ENCODE data around the gene CRAT. TPM values are rescaled to one million over a fixed set of nuclear protein-coding genes. Genes with fewer than 3 reads are reported as not detected.
A peak's percentile ranks its signal among the peaks of the same experiment; 100 is the strongest.

CRAT gene
- total and polyA plus RNA-seq, 2 experiments from 2014 or later = 4.6 to 9.9 TPM

GRCh38 chr9:129079829-129080228, 30.8 kb downstream of the CRAT start:
- peak overlapping the region; percentile 76 for H3K4me3 ChIP-seq
- no peaks in the 10 kb centered on the region; the same call in 1 of the 3 replicates for H3K36me3 Mint-ChIP-seq (ENCODE audit: low read depth)
- H3K27ac ChIP-seq (ENCODE audit: low read depth) = 0 out of 2 replicates have a peak overlapping the region, but pooled peaks have one; percentile 29
- H3K9me3 Mint-ChIP-seq = no peaks in the 10 kb centered on the region
- peak overlapping the region; percentile 99 for H3K4me3 Mint-ChIP-seq
- peak overlapping the region; percentile 83 for H3K4me2 ChIP-seq
- peaks cover 5% of the 10 kb centered on the region; the same call in 1 of the 2 replicates for H3K4me1 ChIP-seq (ENCODE audit: insufficient read depth)
- TF ChIP-seq EZH2 (IDR thresholded peaks at IDR 0.05; ENCODE audit: low read depth, unreplicated experiment) (no peak), POLR2AphosphoS5 (IDR thresholded peaks at IDR 0.05; ENCODE audit: low read depth) (no peak), STAT1 (IDR thresholded peaks at IDR 0.05; ENCODE audit: unreplicated experiment) (no peak), REST (IDR thresholded peaks at IDR 0.05; ENCODE audit: unreplicated experiment) (no peak), ETS1 (IDR thresholded peaks at IDR 0.05) (no peak), NANOG (IDR thresholded peaks at IDR 0.05; ENCODE audit: borderline replicate concordance) (no peak), JUNB (IDR thresholded peaks at IDR 0.05; ENCODE audit: unreplicated experiment) (no peak), CREB1 (CRISPR knock-in tag; IDR thresholded peaks at IDR 0.05; ENCODE audit: low read depth) (no peak), ZNF331 (CRISPR knock-in tag; IDR thresholded peaks at IDR 0.05; ENCODE audit: low read depth) (no peak), ZNF114 (CRISPR knock-in tag; IDR thresholded peaks at IDR 0.05) (no peak), EZH2phosphoT487 (IDR thresholded peaks at IDR 0.05; ENCODE audit: unreplicated experiment) (no peak)
- TF ChIP-seq, protein P1, sequence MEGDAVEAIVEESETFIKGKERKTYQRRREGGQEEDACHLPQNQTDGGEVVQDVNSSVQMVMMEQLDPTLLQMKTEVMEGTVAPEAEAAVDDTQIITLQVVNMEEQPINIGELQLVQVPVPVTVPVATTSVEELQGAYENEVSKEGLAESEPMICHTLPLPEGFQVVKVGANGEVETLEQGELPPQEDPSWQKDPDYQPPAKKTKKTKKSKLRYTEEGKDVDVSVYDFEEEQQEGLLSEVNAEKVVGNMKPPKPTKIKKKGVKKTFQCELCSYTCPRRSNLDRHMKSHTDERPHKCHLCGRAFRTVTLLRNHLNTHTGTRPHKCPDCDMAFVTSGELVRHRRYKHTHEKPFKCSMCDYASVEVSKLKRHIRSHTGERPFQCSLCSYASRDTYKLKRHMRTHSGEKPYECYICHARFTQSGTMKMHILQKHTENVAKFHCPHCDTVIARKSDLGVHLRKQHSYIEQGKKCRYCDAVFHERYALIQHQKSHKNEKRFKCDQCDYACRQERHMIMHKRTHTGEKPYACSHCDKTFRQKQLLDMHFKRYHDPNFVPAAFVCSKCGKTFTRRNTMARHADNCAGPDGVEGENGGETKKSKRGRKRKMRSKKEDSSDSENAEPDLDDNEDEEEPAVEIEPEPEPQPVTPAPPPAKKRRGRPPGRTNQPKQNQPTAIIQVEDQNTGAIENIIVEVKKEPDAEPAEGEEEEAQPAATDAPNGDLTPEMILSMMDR (conservative IDR thresholded peaks at IDR 0.05; ENCODE audit: low read depth in 2 of 2) = no peak
- TF ChIP-seq, protein P2, sequence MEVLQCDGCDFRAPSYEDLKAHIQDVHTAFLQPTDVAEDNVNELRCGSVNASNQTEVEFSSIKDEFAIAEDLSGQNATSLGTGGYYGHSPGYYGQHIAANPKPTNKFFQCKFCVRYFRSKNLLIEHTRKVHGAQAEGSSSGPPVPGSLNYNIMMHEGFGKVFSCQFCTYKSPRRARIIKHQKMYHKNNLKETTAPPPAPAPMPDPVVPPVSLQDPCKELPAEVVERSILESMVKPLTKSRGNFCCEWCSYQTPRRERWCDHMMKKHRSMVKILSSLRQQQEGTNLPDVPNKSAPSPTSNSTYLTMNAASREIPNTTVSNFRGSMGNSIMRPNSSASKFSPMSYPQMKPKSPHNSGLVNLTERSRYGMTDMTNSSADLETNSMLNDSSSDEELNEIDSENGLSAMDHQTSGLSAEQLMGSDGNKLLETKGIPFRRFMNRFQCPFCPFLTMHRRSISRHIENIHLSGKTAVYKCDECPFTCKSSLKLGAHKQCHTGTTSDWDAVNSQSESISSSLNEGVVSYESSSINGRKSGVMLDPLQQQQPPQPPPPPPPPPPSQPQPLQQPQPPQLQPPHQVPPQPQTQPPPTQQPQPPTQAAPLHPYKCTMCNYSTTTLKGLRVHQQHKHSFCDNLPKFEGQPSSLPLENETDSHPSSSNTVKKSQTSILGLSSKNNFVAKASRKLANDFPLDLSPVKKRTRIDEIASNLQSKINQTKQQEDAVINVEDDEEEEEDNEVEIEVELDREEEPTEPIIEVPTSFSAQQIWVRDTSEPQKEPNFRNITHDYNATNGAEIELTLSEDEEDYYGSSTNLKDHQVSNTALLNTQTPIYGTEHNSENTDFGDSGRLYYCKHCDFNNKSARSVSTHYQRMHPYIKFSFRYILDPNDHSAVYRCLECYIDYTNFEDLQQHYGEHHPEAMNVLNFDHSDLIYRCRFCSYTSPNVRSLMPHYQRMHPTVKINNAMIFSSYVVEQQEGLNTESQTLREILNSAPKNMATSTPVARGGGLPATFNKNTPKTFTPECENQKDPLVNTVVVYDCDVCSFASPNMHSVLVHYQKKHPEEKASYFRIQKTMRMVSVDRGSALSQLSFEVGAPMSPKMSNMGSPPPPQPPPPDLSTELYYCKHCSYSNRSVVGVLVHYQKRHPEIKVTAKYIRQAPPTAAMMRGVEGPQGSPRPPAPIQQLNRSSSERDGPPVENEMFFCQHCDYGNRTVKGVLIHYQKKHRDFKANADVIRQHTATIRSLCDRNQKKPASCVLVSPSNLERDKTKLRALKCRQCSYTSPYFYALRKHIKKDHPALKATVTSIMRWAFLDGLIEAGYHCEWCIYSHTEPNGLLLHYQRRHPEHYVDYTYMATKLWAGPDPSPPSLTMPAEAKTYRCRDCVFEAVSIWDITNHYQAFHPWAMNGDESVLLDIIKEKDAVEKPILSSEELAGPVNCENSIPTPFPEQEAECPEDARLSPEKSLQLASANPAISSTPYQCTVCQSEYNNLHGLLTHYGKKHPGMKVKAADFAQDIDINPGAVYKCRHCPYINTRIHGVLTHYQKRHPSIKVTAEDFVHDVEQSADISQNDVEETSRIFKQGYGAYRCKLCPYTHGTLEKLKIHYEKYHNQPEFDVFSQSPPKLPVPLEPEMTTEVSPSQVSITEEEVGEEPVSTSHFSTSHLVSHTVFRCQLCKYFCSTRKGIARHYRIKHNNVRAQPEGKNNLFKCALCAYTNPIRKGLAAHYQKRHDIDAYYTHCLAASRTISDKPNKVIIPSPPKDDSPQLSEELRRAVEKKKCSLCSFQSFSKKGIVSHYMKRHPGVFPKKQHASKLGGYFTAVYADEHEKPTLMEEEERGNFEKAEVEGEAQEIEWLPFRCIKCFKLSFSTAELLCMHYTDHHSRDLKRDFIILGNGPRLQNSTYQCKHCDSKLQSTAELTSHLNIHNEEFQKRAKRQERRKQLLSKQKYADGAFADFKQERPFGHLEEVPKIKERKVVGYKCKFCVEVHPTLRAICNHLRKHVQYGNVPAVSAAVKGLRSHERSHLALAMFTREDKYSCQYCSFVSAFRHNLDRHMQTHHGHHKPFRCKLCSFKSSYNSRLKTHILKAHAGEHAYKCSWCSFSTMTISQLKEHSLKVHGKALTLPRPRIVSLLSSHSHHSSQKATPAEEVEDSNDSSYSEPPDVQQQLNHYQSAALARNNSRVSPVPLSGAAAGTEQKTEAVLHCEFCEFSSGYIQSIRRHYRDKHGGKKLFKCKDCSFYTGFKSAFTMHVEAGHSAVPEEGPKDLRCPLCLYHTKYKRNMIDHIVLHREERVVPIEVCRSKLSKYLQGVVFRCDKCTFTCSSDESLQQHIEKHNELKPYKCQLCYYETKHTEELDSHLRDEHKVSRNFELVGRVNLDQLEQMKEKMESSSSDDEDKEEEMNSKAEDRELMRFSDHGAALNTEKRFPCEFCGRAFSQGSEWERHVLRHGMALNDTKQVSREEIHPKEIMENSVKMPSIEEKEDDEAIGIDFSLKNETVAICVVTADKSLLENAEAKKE (CRISPR knock-in tag; IDR thresholded peaks at IDR 0.05) = no peak
- DNase-seq (ENCODE audit: low spot score) (no peak), ATAC-seq (no peak)
- H2AFZ ChIP-seq = peak overlapping the region; percentile 78; the same call in 1 of the 2 replicates
- no peaks in the 10 kb centered on the region for H3K9me2 ChIP-seq (ENCODE audit: insufficient read depth)
- H3F3A ChIP-seq (replicated peaks; ENCODE audit: low read depth) = 0 out of 2 replicates have a peak, but pooled peaks cover 4% of the 10 kb centered on the region
- peaks cover 34% of the 10 kb centered on the region for H3K79me2 ChIP-seq (replicated peaks; ENCODE audit: insufficient read depth)
- H3K4me1 Mint-ChIP-seq = peaks cover 3% of the 10 kb centered on the region
- no peaks in the 10 kb centered on the region for H3K27me3 ChIP-seq (ENCODE audit: insufficient read depth)
- no peak overlapping the region for H3K27ac Mint-ChIP-seq
- H3K27me3 Mint-ChIP-seq (ENCODE audit: insufficient read depth, low read depth, poor library complexity) = peaks cover 16% of the 10 kb centered on the region
- no peaks in the 10 kb centered on the region for H3K36me3 ChIP-seq (ENCODE audit: insufficient read depth)
- no peaks in the 10 kb centered on the region; the same call in 1 of the 2 replicates for H4K20me1 ChIP-seq (replicated peaks; ENCODE audit: insufficient read depth)

All from GM23338 (cell line).